Vagina (tissue), 2 donors: ENCODE results near the gene DYSF.

Experiments used
- POLR2AphosphoS5 ChIP-seq, 2 donors: sonication (generic); formaldehyde crosslinking; IDR thresholded peaks; one replicate each; pipeline ENCODE4 v1.9.0; 2017; ENCODE audit warnings: antibody characterized with exemption in 2 of 2, mild to moderate bottlenecking in 2 of 2, low read depth in 1 of 2; ENCODE audit not compliant: insufficient read depth in 1 of 2
- TF ChIP-seq, protein P1 (sequence below), 3 experiments: fragments of 450-650 bp in 2 of 3; fragments of 200-600 bp in 1 of 3; sonication (generic) in 1 of 3; IDR thresholded peaks; one replicate each; pipeline ENCODE4 v1.5.1; 2017 to 2019; ENCODE audit warnings: antibody characterized with exemption in 3 of 3, mild to moderate bottlenecking in 2 of 3, moderate library complexity in 2 of 3

DNA sequence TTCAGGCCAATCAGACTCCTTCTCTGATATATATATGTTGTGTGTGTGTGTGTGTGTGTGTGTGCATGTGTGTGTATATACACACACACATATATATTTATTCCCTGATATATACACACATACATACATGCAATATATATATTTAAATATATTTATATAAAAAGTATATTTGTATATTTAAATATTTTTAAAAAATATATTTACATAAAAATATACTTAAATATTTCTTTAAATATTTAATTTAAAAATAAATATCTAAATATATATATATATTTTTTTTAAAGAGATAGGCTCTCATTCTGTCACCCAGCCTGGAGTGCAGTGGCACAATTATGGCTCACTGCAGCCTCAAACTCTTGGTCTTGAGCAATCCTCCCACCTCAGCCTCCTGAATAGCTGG lies 281.3 kb downstream of the DYSF start:
- TF ChIP-seq, protein P1, sequence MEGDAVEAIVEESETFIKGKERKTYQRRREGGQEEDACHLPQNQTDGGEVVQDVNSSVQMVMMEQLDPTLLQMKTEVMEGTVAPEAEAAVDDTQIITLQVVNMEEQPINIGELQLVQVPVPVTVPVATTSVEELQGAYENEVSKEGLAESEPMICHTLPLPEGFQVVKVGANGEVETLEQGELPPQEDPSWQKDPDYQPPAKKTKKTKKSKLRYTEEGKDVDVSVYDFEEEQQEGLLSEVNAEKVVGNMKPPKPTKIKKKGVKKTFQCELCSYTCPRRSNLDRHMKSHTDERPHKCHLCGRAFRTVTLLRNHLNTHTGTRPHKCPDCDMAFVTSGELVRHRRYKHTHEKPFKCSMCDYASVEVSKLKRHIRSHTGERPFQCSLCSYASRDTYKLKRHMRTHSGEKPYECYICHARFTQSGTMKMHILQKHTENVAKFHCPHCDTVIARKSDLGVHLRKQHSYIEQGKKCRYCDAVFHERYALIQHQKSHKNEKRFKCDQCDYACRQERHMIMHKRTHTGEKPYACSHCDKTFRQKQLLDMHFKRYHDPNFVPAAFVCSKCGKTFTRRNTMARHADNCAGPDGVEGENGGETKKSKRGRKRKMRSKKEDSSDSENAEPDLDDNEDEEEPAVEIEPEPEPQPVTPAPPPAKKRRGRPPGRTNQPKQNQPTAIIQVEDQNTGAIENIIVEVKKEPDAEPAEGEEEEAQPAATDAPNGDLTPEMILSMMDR (IDR thresholded peaks at IDR 0.05), result no peak
- no peak for TF ChIP-seq POLR2AphosphoS5 (IDR thresholded peaks at IDR 0.05; ENCODE audit: insufficient read depth in 1 of 2, low read depth in 1 of 2)
